ENCODE data around the gene ATG4B. TPM values are rescaled to one million over a fixed set of nuclear protein-coding genes. Genes with fewer than 3 reads are reported as not detected.

ATG4B gene
- total RNA-seq, 2 experiments from 2014 or later: 86.5 to 89.4 TPM

DNA sequence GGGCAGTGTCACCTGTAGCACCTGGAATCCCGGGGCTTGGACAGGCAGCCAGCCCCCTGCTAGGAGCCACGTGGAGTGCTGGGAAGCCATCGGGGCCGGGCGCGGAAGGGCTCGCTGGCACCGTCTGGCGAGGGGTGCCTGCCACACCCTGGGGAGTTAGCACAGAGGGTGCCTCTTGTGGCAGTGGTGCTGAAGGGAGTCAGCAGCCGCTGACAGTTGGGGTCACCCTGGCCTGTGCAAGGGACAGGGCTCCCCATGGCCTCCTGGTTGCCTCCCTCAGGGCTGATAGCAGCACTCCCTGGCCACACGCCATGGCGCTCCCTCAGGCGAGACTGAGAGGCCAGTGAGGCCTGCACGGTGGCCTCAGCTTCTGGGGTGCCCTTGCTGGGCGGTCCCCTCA is 83.1 kb downstream of the ATG4B start:
- Histone ChIP-seq H3K27ac (ENCODE audit: low read depth in 1 of 2, low read length in 2 of 2) (no peak overlapping the region), H3K4me3 (ENCODE audit: low read length) (no peak overlapping the region), H3K36me3 (ENCODE audit: insufficient read depth, low read length) (peaks cover 60% of the 10 kb centered on the region), H3K9me3 (ENCODE audit: control insufficient read depth in 1 of 2, insufficient read depth in 1 of 2, low read length in 2 of 2) (peaks cover 0 to 20% of the 10 kb centered on the region in 2 experiments), H3K27me3 (ENCODE audit: control insufficient read depth in 1 of 2, insufficient read depth in 2 of 2, low read length in 2 of 2) (no peaks in the 10 kb centered on the region), H3K4me1 (ENCODE audit: insufficient read depth, low read length) (no peaks in the 10 kb centered on the region)
- CTCF ChIA-PET: no interaction called here
- ATAC-seq (ENCODE audit: poor library complexity): no peak
- no peak for DNase-seq
- Mint-ChIP-seq H3K36me3 (ENCODE audit: low read depth) (peaks cover 72% of the 10 kb centered on the region), H3K4me1 (ENCODE audit: low read depth) (no peaks in the 10 kb centered on the region), H3K27ac (no peak overlapping the region), H3K9me3 (no peaks in the 10 kb centered on the region), H3K4me3 (no peak overlapping the region), H3K27me3 (no peaks in the 10 kb centered on the region)
- intact Hi-C loops (cut with DNase I, micrococcal nuclease): no loop called here
- TF ChIP-seq, protein P1, sequence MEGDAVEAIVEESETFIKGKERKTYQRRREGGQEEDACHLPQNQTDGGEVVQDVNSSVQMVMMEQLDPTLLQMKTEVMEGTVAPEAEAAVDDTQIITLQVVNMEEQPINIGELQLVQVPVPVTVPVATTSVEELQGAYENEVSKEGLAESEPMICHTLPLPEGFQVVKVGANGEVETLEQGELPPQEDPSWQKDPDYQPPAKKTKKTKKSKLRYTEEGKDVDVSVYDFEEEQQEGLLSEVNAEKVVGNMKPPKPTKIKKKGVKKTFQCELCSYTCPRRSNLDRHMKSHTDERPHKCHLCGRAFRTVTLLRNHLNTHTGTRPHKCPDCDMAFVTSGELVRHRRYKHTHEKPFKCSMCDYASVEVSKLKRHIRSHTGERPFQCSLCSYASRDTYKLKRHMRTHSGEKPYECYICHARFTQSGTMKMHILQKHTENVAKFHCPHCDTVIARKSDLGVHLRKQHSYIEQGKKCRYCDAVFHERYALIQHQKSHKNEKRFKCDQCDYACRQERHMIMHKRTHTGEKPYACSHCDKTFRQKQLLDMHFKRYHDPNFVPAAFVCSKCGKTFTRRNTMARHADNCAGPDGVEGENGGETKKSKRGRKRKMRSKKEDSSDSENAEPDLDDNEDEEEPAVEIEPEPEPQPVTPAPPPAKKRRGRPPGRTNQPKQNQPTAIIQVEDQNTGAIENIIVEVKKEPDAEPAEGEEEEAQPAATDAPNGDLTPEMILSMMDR (IDR thresholded peaks at IDR 0.05): no peak
- POLR2A ChIA-PET: interaction anchor here (1.2 kb wide), 1 partner anchor 19 kb away, joined by 3 read pairs; the partner anchor contains the start of gene ING5

- Mint-ChIP-seq H3K4me1 (ENCODE audit: low read depth) (no peaks in the 10 kb centered on the region), H3K27me3 (no peaks in the 10 kb centered on the region), H3K27ac (no peak overlapping the region), H3K4me3 (no peak overlapping the region), H3K36me3 (ENCODE audit: low read depth) (peaks cover 63% of the 10 kb centered on the region), H3K9me3 (no peaks in the 10 kb centered on the region)
- Histone ChIP-seq H3K36me3 (ENCODE audit: insufficient read depth, low read length) (peaks cover 55% of the 10 kb centered on the region), H3K27ac (ENCODE audit: low read depth in 1 of 2, low read length in 2 of 2) (no peak overlapping the region), H3K4me1 (ENCODE audit: insufficient read depth, low read length) (no peaks in the 10 kb centered on the region), H3K27me3 (ENCODE audit: control insufficient read depth in 1 of 2, insufficient read depth in 2 of 2, low read length in 2 of 2) (no peaks in the 10 kb centered on the region), H3K4me3 (ENCODE audit: low read length) (no peak overlapping the region), H3K9me3 (ENCODE audit: control insufficient read depth in 1 of 2, insufficient read depth in 1 of 2, low read length in 2 of 2) (peaks cover 0 to 20% of the 10 kb centered on the region in 2 experiments)
- DNase-seq (no peak), ATAC-seq (ENCODE audit: poor library complexity) (no peak)
- POLR2A ChIA-PET: no interaction called here
- TF ChIP-seq, protein P1 (IDR thresholded peaks at IDR 0.05): no peak
- intact Hi-C loops (cut with DNase I, micrococcal nuclease): no loop called here
- CTCF ChIA-PET: no interaction called here
Measured at GRCh38 chr2:241721852-241722251, 84.4 kb downstream of the ATG4B start.

- H3K27ac Mint-ChIP-seq: no peak overlapping the region
- H3K4me3 ChIP-seq (ENCODE audit: low read length): no peak overlapping the region
- H3K27me3 Mint-ChIP-seq: no peaks in the 10 kb centered on the region
- H3K4me1 Mint-ChIP-seq (ENCODE audit: low read depth): no peaks in the 10 kb centered on the region
- H3K27ac ChIP-seq (ENCODE audit: low read depth in 1 of 2, low read length in 2 of 2): no peak overlapping the region
- no peaks in the 10 kb centered on the region for H3K4me1 ChIP-seq (ENCODE audit: insufficient read depth, low read length)
- H3K4me3 Mint-ChIP-seq: no peak overlapping the region
- peaks cover 53% of the 10 kb centered on the region for H3K36me3 Mint-ChIP-seq (ENCODE audit: low read depth)
- ChIA-PET CTCF (no interaction called here), POLR2A (no interaction called here)
- DNase-seq: no peak
- H3K9me3 ChIP-seq (ENCODE audit: control insufficient read depth in 1 of 2, insufficient read depth in 1 of 2, low read length in 2 of 2): peaks cover 0 to 20% of the 10 kb centered on the region in 2 experiments
- no peaks in the 10 kb centered on the region for H3K9me3 Mint-ChIP-seq
- intact Hi-C loops (cut with DNase I, micrococcal nuclease): no loop called here
- TF ChIP-seq, protein P1 (IDR thresholded peaks at IDR 0.05): no peak
- H3K36me3 ChIP-seq (ENCODE audit: insufficient read depth, low read length): peaks cover 51% of the 10 kb centered on the region
- ATAC-seq (ENCODE audit: poor library complexity): no peak
- H3K27me3 ChIP-seq (ENCODE audit: control insufficient read depth in 1 of 2, insufficient read depth in 2 of 2, low read length in 2 of 2): no peaks in the 10 kb centered on the region
Measured at GRCh38 chr2:241722896-241723454, 85.5 kb downstream of the ATG4B start.

Other genes starting within 250 kb of the ATG4B start
- gene STK25, start 129.1 kb upstream of the ATG4B start, total RNA-seq: 10 to 100 TPM; 76.1 to 81.3 TPM
- not detected for gene BOK, start 78.9 kb upstream of the ATG4B start, total RNA-seq
- 10 to 100 TPM; 27.5 to 31.4 TPM for gene THAP4, start 535 bp upstream of the ATG4B start, total RNA-seq
- gene DTYMK, start 49.1 kb downstream of the ATG4B start, total RNA-seq: 1 to 10 TPM; 4.8 to 6.0 TPM
- gene ING5, start 64.3 kb downstream of the ATG4B start, total RNA-seq: 10 to 100 TPM; 51.2 to 51.3 TPM
- 10 to 100 TPM; 27.6 to 30.6 TPM for gene D2HGDH, start 96.9 kb downstream of the ATG4B start, total RNA-seq
- 1 to 10 TPM; 1.5 to 1.9 TPM for gene GAL3ST2, start 139.1 kb downstream of the ATG4B start, total RNA-seq
- gene NEU4, start 171.5 kb downstream of the ATG4B start, total RNA-seq: 1 to 10 TPM; 4.3 to 6.8 TPM
- gene PDCD1, start 221.2 kb downstream of the ATG4B start, total RNA-seq: 10 to 100 TPM in 1 of 2 experiments, 1 to 10 TPM in 1; 9.5 to 11.4 TPM
- under 1 TPM; 0.30 to 0.36 TPM for gene RTP5, start 232.0 kb downstream of the ATG4B start, total RNA-seq

All from CD4-positive, alpha-beta T cell (primary cell).